Measurements from ENCODE around the gene VAV1. TPM values are rescaled to one million over a fixed set of nuclear protein-coding genes. Genes with fewer than 3 reads are reported as not detected.
"Not testable (repeated sequence)": the region's sequence is repeated elsewhere in the genome, so short reads cannot be mapped to it uniquely, and the experiment has no call there.

VAV1 gene
- total and polyA plus RNA-seq, 8 donors = 1.7 to 130 (median 3.9) TPM

DNA sequence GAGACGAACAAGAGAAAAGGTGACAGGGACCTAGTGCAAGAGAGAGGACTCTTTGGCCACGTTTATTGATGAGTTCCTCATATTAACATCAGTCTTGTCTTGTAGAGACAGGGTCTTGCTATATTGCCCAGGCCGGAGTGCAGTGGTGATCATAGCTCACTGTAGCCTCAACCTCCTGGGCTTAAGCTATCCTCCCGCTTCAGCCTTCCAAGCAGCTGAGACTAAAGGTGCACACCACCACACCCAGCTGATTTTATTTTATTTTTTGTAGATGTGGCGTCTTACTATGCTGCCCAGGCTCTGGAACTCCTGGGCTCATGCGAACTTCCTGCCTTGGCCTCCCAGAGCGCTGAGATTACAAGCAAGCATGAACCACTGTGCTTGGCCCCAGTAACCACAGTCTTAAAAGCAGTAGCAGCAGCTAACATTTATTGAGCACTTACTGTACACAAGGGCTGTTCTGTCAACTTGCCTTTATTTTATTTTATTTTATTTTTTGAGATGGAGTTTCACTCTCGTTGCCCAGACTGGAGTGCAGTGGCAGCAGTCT is 4.2 kb upstream of the VAV1 start:
- Histone ChIP-seq H3K4me1 (peaks cover 0 to 33% (median 28%) of the 10 kb centered on the region in 4 donors), H3K27ac (peak overlapping the region; percentile 6 to 91 (median 87)), H3K27me3 (peaks cover 0 to 33% (median 0%) of the 10 kb centered on the region in 3 donors), H3K9me3 (no peaks in the 10 kb centered on the region), H3K36me3 (peaks cover 0 to 1% (median 0%) of the 10 kb centered on the region in 4 donors), H3K4me3 (peak overlapping the region in 1 of 4 donors; percentile 58)
- intact Hi-C loops (cut with DNase I; ENCODE audit: low total_unique reads) = no loop called here
- 44 to 58% (median 54%) methylated on average over 8 of the region's 8 CpGs for WGBS, 5 donors
- TF ChIP-seq POLR2AphosphoS5 (IDR thresholded peaks at IDR 0.05) (no peak), POLR2A (IDR thresholded peaks at IDR 0.05) (no peak), EP300 (IDR thresholded peaks at IDR 0.05) (no peak)
- TF ChIP-seq, protein P1, sequence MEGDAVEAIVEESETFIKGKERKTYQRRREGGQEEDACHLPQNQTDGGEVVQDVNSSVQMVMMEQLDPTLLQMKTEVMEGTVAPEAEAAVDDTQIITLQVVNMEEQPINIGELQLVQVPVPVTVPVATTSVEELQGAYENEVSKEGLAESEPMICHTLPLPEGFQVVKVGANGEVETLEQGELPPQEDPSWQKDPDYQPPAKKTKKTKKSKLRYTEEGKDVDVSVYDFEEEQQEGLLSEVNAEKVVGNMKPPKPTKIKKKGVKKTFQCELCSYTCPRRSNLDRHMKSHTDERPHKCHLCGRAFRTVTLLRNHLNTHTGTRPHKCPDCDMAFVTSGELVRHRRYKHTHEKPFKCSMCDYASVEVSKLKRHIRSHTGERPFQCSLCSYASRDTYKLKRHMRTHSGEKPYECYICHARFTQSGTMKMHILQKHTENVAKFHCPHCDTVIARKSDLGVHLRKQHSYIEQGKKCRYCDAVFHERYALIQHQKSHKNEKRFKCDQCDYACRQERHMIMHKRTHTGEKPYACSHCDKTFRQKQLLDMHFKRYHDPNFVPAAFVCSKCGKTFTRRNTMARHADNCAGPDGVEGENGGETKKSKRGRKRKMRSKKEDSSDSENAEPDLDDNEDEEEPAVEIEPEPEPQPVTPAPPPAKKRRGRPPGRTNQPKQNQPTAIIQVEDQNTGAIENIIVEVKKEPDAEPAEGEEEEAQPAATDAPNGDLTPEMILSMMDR (IDR thresholded peaks at IDR 0.05) = no peak
- no peak for DNase-seq

DNA sequence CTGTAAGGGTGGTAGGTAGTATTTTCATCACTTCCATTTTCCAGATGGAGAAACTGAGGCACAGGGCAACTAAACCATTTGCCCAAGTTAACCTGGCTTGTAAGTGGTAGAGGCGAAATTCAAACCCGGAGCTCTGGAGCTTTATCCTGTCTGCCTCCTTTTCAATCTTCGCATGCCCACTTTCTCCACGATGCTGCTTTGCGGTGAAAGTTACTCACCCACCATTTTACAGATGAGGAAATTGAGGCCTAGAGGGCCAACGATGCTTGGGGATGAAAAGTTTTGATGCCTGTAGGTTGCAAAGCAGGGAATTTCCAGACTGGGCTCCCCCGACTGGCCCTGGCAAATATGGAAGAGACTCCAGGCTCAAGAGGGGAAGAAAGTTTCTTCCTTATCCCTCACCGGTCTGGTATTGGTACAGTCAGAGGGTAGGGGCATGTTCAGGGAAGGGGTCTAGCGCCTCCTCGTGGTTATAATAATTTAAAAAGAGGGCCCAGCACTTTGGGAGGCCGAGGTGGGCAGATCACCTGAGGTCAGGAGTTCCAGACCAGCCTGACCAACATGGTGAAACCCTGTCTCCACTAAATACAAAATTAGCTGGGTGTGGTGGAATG is 3.4 kb upstream of the VAV1 start:
- Histone ChIP-seq H3K27ac (peak overlapping the region in 1 of 5 donors; percentile 89), H3K4me3 (no peak overlapping the region), H3K36me3 (no peaks in the 10 kb centered on the region), H3K4me1 (peaks cover 0 to 33% (median 28%) of the 10 kb centered on the region in 4 donors), H3K9me3 (no peaks in the 10 kb centered on the region), H3K27me3 (peaks cover 0 to 33% (median 0%) of the 10 kb centered on the region in 3 donors)
- intact Hi-C loops (cut with DNase I; ENCODE audit: low total_unique reads) = no loop called here
- DNase-seq = peak in 1 of 2 donors; percentile 49
- TF ChIP-seq, protein P1 (IDR thresholded peaks at IDR 0.05) = peak in 2 of 7 experiments; percentile 15 to 21
- TF ChIP-seq POLR2A (IDR thresholded peaks at IDR 0.05) (no peak), POLR2AphosphoS5 (IDR thresholded peaks at IDR 0.05) (no peak)
- WGBS, 5 donors = 49 to 60% (median 55%) methylated on average over 11 of the region's 11 CpGs

DNA sequence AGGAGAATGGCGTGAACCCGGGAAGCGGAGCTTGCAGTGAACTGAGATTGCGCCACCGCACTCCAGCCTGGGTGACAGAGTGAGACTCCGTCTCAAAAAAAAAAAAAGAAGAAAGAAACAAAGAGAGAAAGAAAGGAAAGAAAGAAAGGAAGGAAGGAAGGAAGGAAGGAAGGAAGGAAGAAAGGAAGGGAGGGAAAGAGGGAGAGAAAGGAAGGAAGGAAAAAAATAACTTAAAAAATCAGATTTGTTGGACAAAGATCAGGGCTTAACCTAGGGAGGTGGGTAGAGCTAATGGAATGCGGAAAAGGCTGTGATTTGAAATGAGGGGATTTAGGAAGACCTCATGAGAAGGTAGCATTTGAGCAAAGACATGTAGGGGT is 870 bp upstream of the VAV1 start:
- Histone ChIP-seq H3K4me1 (peaks cover 0 to 35% (median 12%) of the 10 kb centered on the region in 4 donors), H3K27me3 (peaks cover 0 to 15% (median 0%) of the 10 kb centered on the region in 3 donors), H3K27ac (peak overlapping the region in 2 of 5 donors; percentile 71 to 87)
- 79 to 94% (median 90%) methylated on average over 7 of the region's 7 CpGs for WGBS, 5 donors
- DNase-seq; H3K36me3 ChIP-seq; intact Hi-C loops (cut with DNase I; ENCODE audit: low total_unique reads); H3K4me3 ChIP-seq; H3K9me3 ChIP-seq: not testable (repeated sequence)

DNA sequence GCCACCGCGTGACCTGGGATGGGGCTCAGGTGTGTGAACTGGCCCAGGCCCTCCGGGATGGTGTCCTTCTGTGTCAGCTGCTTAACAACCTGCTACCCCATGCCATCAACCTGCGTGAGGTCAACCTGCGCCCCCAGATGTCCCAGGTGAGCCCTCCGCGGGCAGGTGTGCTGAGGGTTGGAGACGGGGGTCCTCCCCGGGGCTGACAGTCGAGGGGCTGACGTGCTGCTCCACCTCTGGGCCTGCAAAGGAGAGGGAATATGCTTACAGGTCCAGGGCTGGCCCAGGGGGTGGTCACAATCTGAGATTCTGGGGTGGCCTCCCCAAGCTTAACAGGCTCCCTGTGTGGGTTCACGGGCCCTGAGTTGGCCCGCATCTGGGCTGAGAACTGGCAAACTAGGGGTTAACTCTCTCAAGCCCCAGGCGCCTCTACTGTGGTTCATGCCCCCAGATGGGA is 386 bp downstream of the VAV1 start:
- H3K27me3 ChIP-seq = peaks cover 0 to 3% (median 0%) of the 10 kb centered on the region in 3 donors
- no peak for DNase-seq
- no peaks in the 10 kb centered on the region for H3K9me3 ChIP-seq
- H3K4me3 ChIP-seq = peak overlapping the region; percentile 39 to 60 (median 48)
- peaks cover 0 to 22% (median under 1%) of the 10 kb centered on the region in 4 donors for H3K4me1 ChIP-seq
- no peak for TF ChIP-seq POLR2AphosphoS5 (IDR thresholded peaks at IDR 0.05)
- no peak for TF ChIP-seq POLR2A (IDR thresholded peaks at IDR 0.05)
- no peak for TF ChIP-seq EP300 (IDR thresholded peaks at IDR 0.05)
- no peaks in the 10 kb centered on the region for H3K36me3 ChIP-seq
- H3K27ac ChIP-seq = peak overlapping the region in 4 of 5 donors; percentile 46 to 87 (median 64)
- intact Hi-C loops (cut with DNase I; ENCODE audit: low total_unique reads) = no loop called here
- 47 to 80% (median 65%) methylated on average over 1 to 14 of the region's 14 CpGs for WGBS, 5 donors

DNA sequence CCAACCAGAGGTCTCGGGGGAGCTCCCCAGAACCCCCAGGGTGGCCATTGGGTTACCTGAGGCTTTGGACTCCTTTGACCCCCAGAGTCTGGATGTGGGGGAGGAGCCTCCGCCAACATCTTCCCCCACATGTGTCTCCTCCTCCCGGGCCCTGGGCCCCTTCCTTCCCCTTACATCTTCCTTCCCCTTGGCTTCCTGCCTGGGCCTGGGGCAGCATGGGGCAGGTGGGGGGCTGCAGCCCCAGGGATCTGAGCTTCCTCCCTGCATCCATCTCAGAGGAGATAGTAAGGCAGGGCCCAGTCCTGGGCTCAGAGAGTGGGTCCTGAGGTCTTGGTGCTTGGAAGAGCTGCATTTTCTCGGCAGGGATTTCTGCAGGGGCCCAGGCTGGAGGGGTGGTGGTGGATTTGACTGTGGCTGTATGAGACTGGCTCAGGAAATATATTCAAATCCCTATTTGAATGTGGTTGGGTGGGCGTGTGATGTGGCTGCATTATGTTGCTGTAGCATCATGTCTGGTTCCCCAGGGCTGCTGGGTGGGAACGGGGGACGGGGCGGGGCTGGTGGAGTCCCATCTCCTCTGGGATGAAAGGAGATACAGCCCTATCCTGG is 919 bp downstream of the VAV1 start:
- DNase-seq = peak; percentile 39 to 40
- Histone ChIP-seq H3K4me1 (peaks cover 0 to 20% (median 0%) of the 10 kb centered on the region in 4 donors), H3K9me3 (no peaks in the 10 kb centered on the region), H3K4me3 (peak overlapping the region; percentile 39 to 60 (median 48)), H3K27ac (peak overlapping the region in 4 of 5 donors; percentile 46 to 87 (median 64)), H3K36me3 (no peaks in the 10 kb centered on the region), H3K27me3 (no peaks in the 10 kb centered on the region)
- intact Hi-C loops (cut with DNase I; ENCODE audit: low total_unique reads) = no loop called here
- 29 to 64% (median 45%) methylated on average over 4 to 8 of the region's 8 CpGs for WGBS, 5 donors
- TF ChIP-seq EP300 (IDR thresholded peaks at IDR 0.05) (no peak), POLR2AphosphoS5 (IDR thresholded peaks at IDR 0.05) (no peak), POLR2A (IDR thresholded peaks at IDR 0.05) (no peak)
- TF ChIP-seq, protein P1 (IDR thresholded peaks at IDR 0.05) = no peak
